ENCODE results near the gene ARNT2.

The ARNT2 gene

DNA sequence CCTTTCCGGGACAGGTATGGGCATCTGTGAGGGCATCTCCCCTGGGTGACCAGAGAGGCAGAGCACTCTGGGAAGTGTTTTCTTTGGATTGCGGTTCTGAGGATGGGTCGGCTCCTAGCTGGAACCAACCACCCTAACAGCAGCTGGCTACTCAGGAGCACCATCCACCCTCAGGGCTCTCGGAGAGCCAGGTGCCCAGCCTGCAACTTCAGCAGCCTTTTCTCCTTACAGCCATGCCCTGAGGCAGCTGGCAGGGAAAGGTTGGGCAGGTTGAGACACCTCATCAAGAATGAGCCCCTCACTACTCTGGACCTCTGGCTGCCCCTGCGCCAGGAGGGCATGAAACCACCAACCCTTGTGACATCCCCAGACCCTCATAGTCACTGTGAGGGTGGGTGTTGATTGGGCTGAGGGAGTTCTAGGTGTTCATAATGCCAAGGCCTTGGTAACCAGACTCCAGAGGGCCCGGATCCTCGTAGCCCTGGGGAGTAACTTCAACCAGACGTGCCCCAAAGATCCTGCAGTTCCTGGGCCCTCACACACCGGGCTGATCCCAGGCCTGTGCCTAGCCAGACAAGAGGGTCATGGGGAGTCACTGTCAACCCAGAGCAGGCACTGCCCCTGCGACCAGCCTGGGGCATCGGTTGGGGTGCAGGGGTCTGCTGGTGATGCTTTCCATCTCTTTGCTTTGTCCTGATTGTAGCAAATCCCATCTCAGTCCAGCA lies 176.5 kb downstream of the ARNT2 start:
- no peak for FAIRE-seq

DNA sequence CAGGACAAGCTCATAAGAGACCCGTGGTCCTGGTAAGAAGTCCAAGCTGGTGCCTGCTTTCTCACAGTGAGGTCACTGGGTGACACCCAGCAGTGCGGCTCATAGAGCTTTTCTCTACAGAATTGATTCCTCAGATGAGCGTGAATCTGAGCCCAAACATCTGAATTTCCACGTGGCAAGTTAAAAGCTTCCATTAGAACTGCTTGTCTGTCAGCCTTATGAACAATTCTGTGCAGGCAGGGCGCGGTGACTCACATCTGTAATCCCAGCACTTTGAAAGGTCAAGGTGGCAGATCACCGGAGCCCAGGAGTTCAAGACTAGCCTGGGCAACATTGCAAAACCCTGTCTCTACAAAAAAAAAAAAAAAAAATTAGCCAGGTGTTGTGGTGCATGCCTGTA lies 177.8 kb downstream of the ARNT2 start:
- FAIRE-seq: no peak

DNA sequence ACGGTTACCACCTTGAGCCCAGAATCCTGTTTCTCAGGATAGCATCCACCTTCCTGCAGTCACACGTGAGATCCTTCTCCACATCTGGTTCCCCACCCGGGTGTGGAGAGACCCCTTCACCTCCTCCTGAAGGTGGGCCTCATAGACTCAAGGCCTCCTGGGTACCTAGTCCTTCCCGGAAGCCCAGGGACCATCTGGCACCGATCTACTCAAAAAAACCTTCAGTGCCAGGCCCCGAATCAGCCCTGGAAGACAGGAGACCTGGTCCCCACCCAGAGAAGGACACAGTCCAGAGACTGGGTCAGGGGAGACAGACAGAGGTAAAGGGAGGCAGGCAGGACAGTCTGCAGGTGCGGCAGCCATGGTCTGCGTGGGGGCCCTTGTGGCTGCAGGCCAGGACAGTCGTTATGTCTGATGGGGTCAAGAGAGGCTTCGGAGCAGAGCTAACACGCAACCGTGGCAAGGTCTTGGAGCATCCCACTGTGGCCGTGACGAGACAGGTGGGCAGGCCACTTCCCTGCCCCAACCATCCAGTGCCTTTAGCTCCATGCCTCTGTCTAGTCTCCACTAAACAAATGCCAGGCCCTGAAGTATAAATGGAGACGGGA lies 178.7 kb downstream of the ARNT2 start:
- FAIRE-seq: no peak

DNA sequence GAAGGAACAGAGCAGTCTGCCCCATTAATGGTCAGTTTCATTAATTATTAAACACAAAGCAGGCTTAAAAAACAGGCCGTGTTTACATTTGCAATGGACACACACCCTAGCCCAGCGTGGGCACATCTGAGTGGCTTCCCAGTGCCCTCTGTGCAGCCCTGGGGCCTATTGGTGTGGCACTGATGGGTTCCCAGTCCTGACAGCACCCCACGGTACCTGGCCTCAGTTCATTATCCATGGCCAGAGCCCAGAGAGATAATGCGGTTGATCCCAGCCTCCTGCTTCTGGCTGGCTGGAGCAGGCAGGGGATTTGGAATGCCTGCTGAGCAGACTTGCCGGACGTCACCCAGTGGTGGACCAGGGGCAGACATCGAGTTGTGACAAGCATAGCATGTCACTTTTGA lies 180.4 kb downstream of the ARNT2 start:
- no peak for FAIRE-seq

DNA sequence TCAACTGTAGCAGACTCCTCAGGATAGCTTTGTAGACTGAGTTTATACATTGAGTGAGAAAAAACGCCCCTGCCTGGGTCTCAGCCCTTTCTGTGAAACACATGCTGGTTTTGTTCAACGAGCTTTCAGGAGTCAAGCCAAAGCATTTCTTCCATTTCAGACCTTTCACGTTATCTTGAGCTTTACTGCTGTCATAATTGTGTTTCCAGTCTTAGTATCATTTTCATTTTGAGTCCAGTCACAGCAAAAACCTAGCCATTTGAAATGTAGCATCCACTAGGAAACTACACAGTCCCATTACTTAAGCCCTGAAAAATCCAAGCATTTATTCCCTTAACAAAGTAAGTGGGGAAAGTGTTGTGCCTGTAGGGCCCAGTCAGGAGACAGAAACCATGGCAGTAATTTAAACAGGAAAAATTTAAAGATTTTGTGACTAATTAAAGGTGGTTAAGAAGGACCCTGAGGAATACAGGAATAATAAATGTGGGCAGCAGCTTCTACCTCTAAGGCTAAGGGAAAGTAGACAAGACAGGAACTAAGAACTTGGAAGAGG lies 180.9 kb downstream of the ARNT2 start:
- no peak for FAIRE-seq

DNA sequence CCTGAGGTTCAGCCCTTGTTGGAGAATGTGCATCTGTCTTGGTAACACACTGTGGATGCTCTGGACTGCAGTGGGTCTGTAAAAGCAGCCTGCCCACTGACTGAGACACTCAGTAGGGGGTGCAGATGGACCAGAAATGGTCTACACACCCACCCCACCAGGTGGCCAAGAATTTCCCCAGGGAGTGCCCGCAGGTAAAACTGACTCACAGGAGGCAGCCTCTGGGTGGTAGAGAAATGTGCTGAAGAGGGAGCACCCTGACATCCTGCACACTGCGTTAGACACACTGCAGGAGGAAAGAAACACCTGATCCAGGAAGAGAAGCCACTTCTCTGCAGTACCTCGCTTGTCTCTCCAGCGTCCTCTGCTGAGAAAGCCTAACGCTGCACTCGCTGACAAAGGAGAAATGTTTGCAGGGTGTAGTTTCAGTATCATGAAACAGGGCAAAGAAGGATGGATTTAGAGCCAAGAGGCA lies 181.4 kb downstream of the ARNT2 start:
- FAIRE-seq: no peak

DNA sequence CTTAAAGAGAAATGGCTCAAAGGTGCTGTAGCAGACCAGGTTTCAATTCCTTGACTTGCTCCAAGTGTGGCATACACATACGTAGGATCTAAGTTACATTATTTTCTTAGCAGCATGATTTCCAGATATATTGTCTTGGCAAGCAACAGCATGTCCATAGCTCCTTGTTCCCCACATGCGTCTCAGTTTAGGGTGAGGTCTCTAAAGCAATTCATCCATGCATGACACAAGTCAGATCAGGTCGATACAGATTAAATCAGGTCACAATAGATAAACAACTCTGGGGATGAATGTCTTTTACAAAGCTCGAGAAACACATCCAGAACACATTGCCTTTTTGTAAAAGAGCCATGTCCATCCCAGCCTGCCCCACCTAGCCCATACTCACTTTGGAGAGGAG lies 182.0 kb downstream of the ARNT2 start:
- FAIRE-seq: no peak

DNA sequence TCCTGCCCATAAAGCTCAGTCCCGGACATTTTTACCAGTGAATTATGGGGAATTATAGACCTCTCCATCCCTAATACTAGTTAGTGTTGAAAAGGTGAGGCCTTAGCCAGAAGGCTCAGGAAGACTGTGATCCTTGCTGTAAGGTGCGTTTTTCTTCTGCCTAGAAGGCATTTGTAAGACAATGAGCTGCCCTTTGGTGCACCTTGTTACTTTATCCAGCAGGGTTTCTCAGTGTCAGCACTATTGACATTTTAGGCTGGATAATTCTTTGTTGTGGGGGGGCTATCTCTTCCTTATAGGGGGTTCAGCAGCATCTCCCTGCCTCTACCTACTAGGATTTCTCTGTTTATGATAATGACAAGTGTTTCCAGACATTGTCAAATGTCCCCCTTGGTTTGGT lies 182.8 kb downstream of the ARNT2 start:
- no peak for FAIRE-seq

DNA sequence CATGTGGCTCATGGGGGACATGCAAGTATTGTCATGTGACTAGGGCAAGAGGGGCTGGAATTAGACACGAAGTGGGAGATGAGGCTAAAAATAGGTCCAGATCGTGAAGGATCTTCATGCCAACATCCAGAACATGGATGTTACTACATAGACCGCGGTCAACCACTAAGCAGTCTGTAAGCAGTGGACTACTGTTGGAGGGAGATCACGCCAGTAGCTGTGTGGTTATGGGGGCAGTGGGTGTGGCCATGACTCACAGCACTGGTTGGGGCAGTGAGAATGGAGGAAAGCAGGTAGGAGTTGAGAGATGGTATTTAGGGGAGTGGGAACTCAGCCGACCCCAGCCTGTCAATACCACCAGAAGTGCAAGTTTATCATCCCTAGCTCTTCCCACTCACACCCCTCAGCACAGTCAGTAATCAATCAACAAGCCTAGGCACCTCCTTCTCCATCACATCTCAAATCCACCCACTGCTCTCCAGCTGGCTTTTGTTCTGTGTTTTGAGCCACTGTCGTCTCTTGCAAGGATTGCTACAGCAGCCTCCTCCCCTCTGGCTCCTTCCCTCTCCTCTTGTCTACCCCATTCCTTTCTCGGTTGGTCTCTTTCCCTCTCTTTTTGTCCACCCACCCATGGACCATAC lies 183.8 kb downstream of the ARNT2 start:
- no peak for FAIRE-seq

DNA sequence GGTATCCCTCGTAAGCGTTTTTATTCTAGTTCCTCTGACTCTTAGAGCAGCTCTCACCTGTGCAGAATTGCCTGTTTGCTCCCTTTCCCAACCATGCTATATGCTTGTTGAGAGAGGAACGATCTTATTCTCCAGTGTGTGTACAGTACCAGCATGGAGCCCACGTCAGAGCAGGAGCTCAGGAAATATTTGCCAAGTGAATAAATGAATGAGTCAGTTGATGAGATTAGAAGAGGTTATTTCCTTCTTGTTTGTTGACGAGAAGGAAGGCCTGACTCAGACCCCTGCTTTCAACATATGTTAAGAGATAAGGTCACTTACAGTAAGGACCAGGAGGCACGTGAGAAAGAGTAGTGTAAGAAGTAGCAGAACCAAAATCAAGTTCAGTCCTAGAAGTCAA lies 184.6 kb downstream of the ARNT2 start:
- FAIRE-seq: no peak

DNA sequence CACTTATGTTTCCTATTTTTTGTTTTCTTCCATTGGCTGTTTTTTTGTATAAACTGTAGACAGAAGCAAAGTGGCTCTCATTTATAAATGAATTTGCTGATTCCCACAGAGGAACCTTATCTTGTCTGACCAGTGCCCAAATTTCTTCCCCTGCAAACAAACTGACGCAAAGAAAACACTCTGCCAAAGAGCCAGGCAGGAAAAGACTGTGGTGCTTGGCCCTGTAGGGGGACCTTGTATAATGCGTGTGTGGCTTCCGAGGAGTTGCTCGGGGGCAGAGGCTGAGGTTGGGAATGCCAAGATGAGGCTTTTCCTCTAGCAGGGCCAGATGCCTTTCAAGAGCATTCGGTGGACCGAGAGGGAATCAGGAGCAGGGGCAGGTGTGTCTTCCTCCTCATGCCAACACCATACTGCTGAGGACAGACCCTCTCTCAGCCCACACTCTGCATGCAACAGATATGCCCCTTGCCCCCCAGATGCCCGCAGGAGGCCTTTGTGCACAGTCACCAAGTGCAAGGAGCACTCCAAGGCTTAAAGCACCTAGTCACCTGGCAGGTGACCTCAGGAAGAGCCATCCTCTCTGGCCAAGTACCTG lies 186.7 kb downstream of the ARNT2 start:
- no peak for FAIRE-seq

DNA sequence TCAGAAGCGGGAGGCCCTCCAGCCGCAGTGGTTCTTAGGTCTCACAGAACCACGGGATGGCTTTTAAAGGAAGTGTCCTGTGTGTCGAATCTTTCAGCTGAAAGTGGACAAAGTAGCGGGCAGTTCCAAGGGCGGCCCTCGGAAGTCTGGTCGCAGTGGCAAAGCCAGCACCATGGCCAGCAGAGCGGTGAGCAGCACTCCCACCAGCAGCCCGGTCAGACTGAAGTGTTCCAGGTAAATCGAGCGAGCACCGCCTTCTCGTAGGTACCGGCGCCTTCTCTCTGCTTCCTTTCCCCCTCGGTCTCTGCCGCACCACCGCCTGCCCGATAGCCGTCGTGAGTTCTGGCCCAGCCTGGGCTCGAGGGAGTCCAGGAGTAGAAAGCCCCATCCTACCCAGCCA lies 187.3 kb downstream of the ARNT2 start:
- FAIRE-seq: no peak

DNA sequence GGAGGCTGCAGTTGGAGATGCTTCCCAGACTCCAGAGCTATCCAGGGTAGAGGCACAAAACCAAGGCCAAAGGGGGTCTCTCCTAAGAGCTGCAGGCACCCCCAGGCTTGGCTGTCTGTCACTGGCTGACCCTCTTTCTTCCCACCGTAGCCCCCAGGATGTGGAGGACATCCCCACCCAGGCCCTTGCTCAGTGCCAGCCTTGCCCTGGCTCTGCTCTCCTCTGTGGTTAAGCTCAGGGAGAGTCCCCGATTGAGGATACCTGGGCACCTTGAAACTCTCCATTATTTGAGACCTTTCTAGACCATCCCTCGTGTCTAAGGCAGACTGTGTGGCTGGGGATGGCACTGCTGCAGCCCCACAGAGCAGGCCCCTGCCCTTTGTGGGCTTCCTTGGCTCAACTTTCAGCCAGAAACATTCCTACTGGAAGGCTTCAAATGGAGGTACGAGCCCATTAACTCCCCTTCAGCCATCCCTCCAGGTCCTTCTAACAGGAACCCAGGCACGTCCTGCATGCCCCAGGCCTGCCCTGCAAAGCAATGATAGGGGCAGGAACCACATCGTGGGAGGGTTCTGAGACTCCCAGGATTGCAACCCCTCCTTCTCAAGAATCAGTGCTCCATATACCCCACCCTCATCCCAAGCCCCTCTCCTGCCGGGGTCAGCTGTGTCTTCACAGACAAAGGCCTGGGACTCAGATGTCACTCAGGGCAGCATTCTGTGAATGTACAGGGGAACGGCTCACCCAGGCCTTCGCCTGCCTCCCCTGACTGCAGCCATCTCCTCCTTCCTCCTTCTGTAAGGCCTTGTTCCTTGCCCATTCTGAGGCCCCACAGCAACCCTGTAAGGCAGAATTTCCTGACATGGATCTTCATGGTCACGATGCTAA lies 188.0 kb downstream of the ARNT2 start:
- no peak for FAIRE-seq

DNA sequence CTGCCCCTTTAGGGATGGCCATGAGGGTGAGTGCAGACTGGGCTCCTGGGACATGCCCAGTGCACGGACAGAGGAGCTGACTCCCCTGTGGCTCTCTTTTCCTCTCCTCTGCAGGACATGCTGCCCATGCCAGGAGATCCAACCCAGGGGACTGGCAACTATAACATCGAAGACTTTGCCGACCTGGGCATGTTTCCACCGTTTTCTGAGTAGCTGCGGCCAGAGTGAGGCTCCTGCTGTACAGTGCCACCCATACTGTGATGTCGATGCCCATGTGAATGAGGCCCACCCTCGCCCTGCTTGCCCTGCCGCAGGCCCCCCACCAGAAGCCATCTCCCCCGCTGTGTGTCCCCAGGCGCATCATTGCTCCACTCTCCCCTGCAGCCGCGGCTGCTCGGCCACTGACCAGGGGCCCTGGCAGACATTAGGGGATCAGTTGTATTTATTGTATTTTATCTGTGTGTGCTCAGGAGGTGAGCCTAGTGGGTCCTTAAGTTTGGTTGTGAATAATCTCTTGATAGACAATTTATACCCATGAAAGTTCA lies 189.4 kb downstream of the ARNT2 start:
- FAIRE-seq: no peak

DNA sequence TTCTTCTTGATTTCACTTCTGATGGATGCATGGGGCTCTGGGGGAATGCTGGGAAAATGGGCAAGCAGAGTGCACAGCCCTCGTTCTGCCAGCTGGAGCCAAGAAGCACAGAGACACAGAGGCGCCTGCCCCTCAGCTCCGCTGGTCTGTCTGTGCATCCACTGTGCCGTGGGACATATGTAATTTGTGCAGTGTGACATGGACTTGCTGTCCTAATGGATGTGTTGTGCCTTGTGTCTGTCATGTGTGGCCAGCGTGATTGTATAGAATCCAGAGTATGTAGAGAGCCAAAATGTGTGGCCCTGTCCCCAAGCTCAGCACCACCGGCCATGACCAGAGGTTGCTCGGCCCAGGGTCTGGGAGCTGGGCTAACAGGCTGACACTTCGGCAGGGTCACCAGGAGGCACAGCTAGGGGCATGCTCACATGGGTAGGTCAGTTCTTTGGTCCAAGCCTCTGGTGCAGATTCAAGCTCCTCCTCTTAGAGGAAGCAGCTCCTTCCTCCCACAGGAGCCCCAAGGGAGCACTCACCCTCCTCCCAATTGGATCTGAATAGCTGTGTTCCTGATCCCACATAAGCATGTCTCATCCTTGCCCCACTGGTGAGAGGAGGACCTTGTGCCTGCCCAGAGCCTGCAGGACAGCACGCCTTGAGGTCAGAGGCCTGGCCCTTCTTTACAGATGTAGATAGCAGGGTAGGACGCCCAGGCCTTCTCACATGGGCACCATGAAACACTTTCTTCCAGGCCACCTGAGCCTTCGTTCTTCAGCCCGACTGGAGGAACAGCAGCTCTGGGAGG lies 190.1 kb downstream of the ARNT2 start:
- no peak for FAIRE-seq

DNA sequence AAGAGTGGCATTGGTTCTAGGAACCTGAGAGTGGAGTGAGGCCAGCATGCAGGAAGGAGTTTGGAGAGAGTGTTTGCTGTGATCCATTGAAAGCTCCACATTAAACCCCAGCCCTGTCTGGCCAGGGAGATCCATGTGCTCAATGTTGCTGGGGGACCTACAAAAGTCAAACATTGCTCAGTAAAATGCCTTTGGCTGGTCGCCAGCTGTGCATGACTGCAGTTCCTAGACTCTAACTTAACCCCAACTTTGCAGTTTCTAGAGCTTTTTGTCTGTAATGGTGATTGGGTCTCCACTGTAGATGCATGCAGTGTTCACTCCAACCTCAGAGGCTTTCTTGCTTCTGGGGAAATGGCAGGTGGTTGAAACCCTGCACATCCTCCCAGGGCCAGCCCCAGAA lies 191.2 kb downstream of the ARNT2 start:
- no peak for FAIRE-seq

DNA sequence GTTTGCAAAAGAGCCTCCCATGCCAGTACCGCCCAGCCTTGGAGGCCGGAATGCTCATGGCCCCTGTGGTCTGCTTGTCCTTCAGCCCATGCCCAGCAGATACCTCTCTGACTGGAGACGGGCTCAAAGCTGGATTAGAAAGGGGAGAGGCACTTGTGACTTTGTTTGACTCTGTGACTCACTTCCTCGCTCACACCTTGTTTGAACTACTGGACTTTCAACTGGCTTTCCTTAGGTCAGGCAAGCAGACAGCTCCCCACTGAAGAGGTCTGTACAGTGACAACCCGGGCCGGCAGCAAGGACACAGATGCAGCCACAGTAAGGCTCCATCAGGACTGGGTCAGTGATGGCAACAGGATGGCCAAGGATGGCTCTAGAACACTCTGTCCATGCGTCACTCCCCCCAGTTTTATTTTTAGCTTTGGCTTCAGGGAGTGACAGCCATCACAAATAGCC lies 192.4 kb downstream of the ARNT2 start:
- FAIRE-seq: no peak

DNA sequence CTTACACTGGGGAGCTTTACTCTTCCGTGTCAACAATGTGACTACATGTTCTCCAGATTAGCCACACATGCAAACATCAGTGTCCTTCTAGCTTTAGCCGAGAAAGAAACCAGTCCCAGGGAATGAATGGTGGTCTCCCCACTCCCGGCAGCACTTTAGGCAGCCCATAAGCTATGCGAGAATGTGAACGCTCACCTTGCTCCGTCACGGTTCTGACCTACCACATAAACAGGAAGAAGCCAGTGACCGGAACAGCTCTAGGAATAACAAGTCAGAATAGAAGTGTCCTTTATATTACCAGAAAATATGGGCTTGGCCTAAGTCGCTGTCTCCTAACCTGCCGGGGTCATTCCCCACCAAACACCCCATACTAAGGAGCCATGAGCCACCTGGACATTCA lies 192.9 kb downstream of the ARNT2 start:
- no peak for FAIRE-seq

DNA sequence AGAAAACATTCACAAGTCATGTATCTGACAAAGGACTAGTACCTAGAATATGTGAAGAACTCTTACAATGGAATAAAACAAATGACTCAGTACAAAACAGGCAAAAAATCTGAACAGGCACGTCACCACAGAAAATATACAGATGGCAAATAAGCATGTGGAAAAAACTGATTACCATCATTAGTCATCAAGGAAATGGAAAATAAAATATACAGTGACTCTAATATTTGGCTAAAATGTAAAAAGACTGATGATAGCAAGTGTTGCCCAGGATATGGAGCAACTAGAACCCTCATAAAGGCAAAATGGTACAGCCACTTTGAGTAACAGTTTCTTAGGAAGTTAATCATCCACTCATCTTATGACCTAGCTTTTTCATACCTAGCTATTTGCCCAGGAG lies 195.2 kb downstream of the ARNT2 start:
- no peak for FAIRE-seq

DNA sequence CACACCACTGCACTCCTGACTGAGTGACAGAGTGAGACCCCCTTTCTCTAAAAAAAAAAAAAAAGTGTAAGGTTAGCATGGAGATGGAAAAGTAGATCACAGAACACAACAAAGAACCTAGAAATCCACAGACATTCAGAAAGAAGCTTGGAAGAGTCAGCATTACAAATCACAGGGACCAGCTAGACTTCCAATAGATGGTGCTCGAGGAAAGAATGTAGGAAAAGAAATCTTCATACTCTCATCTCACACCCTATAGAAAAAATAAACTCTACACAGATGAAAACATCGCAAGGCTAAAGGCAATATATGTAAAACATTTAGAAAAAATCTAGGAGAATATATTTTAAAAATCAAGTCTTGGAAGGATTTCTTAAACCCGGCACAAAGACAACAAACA lies 196.4 kb downstream of the ARNT2 start:
- FAIRE-seq: no peak

DNA sequence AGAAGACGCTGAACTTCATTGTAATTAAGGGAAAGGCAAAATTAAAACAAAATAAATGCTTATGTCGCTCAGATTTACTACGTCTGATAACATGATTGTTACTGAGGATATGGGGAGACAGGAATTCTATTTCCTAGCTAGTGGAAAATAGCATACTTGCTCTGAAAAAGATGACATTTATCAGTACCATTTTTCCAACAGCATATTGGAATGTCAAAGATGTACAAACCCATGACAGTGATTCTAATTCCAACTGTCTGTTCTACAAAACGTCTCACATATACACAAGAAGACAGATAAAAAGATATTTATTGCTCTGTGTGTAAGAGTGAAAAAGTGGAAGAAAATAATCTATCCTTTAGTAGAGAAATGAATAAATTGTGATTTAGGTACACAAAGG lies 197.1 kb downstream of the ARNT2 start:
- FAIRE-seq: no peak

Measured in islet of Langerhans (tissue), 1 donor.